K562 (cell line): Measurements from ENCODE around the gene BCL2L1. TPM values are rescaled to one million over a fixed set of nuclear protein-coding genes. Genes with fewer than 3 reads are reported as not detected.

ENCODE experiments used
- CHD2 ChIP-seq: IDR thresholded peaks from 2 replicates; pipeline ENCODE4 v1.6.1; 2011; ENCODE audit warnings: low read depth, low read length
- DNMT1 ChIP-seq: fragments of 450-650 bp; IDR thresholded peaks from 2 replicates; pipeline ENCODE4 v1.6.1; 2016; ENCODE audit warnings: antibody characterized with exemption, mild to moderate bottlenecking
- ETV5 ChIP-seq: sonication (generic); formaldehyde crosslinking; IDR thresholded peaks from 2 replicates; pipeline ENCODE4 v1.4.0; 2020; ENCODE audit warnings: low read depth, mild to moderate bottlenecking, missing genetic modification reagents
- FUS ChIP-seq: fragments of 200-400 bp; formaldehyde crosslinking; optimal IDR thresholded peaks from 2 replicates; pipeline ENCODE3; 2017; ENCODE audit warnings: low read depth, low read length
- MYNN ChIP-seq, 2 experiments: sonication (generic); formaldehyde crosslinking in 1 of 2; IDR thresholded peaks; 2 replicates each; pipeline versions ENCODE4 v1.5.0 to v1.6.1; 2016 to 2020; ENCODE audit warnings: antibody characterized with exemption in 1 of 2, missing genetic modification reagents in 1 of 2
- SOX6 ChIP-seq: fragments of 450-650 bp; IDR thresholded peaks from 2 replicates; pipeline ENCODE4 v1.6.1; 2014; ENCODE audit warnings: mild to moderate bottlenecking
- polyA plus RNA-seq, 8 experiments: library from polyadenylated mRNA; depleted of rRNA in 4 of 8; stranded (reverse) in 5 of 8; unstranded in 3 of 8; fragments of >200 nt; fragmentation: Nextera tagmentation in 2 of 8; fragmentation: Illumina TruSeq in 1 of 8; extraction: Ambion mirVana in 2 of 8; extraction: Trizol in 1 of 8; gene quantifications; 2 replicates each; pipeline versions ENCODE4 v1.2.1 to v1.2.3, GENCODE V29; 2011 to 2014; ENCODE audit warnings: inconsistent platforms in 1 of 8, missing spikeins in 1 of 8
- total RNA-seq, 7 experiments: library from RNA; depleted of rRNA in 6 of 7; stranded (reverse); fragments of >200 nt in 6 of 7; fragmentation: Illumina TruSeq in 2 of 7; extraction: Trizol in 2 of 7; gene quantifications; 2 replicates each; pipeline versions ENCODE4 v1.2.1 to v1.2.3, GENCODE V29; 2011 to 2021; ENCODE audit warnings: low replicate concordance in 1 of 7
- TF ChIP-seq, protein P1 (sequence below): fragments of 450-650 bp; formaldehyde crosslinking; IDR thresholded peaks from 2 replicates; pipeline ENCODE4 v1.4.0; 2022; ENCODE audit warnings: missing genetic modification characterization
- TF ChIP-seq, protein P2 (sequence below), 2 experiments: fragments of 450-650 bp; IDR thresholded peaks; 2 replicates each; pipeline ENCODE4 v1.6.1; 2016; ENCODE audit warnings: mild to moderate bottlenecking in 2 of 2, borderline replicate concordance in 1 of 2, low read depth in 1 of 2, moderate library complexity in 1 of 2
- TF ChIP-seq, protein P3 (sequence below): sonication (generic); formaldehyde crosslinking; IDR thresholded peaks from 2 replicates; pipeline ENCODE4 v1.8.0; 2022; ENCODE audit warnings: mild to moderate bottlenecking, missing genetic modification reagents
- TF ChIP-seq, protein P4 (sequence below): fragments of 450-650 bp; formaldehyde crosslinking; IDR thresholded peaks from 2 replicates; pipeline ENCODE4 v1.4.0; 2020; ENCODE audit warnings: mild to moderate bottlenecking, moderate library complexity

Gene BCL2L1
- total and polyA plus RNA-seq, 9 of the 15 experiments (the other 6 are each of a cell fraction or from before 2014, with no cell fraction given), result 3.3 to 182 (median 120) TPM

DNA sequence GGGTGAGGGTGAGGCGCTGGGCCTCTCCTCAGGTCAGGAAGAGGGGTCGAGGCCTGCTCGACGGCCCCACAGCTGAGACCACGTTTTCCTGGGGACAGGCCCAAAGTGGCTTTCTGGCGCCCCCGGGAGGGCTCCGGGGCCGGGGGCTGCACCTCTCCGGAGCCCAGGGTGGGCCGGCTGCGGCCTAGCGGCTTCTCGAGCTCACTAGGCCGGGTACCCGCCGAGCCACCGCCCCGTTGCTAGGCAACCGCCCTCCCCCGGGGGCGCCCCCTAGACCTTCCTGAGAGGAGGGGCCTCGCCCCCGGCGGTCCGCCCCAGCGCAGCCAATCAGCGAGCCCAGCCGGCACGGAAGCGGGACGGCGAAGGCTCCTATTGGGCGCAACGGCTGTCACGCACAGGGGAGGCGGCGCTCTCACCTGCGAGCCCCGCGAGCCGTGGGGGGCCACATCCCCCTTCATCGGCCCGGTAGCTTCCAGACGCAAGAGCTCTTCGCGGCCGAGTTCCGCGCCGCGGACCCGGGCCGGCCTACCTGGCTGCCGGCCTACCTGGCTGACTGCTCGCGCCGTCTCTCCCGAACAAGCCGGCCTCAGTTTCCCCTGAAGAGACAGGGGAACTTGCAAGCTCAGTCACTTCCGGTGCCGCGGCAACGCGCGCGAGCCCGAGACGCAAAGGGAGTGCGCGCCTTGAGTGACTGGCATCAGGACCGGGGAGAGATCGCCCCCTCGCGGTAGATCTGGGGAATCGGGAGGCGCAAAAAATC, 831 bp upstream of the BCL2L1 start (continued):
- TF ChIP-seq, protein P1, sequence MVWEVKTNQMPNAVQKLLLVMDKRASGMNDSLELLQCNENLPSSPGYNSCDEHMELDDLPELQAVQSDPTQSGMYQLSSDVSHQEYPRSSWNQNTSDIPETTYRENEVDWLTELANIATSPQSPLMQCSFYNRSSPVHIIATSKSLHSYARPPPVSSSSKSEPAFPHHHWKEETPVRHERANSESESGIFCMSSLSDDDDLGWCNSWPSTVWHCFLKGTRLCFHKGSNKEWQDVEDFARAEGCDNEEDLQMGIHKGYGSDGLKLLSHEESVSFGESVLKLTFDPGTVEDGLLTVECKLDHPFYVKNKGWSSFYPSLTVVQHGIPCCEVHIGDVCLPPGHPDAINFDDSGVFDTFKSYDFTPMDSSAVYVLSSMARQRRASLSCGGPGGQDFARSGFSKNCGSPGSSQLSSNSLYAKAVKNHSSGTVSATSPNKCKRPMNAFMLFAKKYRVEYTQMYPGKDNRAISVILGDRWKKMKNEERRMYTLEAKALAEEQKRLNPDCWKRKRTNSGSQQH (CRISPR knock-in tag), result no peak
- TF ChIP-seq, protein P2, sequence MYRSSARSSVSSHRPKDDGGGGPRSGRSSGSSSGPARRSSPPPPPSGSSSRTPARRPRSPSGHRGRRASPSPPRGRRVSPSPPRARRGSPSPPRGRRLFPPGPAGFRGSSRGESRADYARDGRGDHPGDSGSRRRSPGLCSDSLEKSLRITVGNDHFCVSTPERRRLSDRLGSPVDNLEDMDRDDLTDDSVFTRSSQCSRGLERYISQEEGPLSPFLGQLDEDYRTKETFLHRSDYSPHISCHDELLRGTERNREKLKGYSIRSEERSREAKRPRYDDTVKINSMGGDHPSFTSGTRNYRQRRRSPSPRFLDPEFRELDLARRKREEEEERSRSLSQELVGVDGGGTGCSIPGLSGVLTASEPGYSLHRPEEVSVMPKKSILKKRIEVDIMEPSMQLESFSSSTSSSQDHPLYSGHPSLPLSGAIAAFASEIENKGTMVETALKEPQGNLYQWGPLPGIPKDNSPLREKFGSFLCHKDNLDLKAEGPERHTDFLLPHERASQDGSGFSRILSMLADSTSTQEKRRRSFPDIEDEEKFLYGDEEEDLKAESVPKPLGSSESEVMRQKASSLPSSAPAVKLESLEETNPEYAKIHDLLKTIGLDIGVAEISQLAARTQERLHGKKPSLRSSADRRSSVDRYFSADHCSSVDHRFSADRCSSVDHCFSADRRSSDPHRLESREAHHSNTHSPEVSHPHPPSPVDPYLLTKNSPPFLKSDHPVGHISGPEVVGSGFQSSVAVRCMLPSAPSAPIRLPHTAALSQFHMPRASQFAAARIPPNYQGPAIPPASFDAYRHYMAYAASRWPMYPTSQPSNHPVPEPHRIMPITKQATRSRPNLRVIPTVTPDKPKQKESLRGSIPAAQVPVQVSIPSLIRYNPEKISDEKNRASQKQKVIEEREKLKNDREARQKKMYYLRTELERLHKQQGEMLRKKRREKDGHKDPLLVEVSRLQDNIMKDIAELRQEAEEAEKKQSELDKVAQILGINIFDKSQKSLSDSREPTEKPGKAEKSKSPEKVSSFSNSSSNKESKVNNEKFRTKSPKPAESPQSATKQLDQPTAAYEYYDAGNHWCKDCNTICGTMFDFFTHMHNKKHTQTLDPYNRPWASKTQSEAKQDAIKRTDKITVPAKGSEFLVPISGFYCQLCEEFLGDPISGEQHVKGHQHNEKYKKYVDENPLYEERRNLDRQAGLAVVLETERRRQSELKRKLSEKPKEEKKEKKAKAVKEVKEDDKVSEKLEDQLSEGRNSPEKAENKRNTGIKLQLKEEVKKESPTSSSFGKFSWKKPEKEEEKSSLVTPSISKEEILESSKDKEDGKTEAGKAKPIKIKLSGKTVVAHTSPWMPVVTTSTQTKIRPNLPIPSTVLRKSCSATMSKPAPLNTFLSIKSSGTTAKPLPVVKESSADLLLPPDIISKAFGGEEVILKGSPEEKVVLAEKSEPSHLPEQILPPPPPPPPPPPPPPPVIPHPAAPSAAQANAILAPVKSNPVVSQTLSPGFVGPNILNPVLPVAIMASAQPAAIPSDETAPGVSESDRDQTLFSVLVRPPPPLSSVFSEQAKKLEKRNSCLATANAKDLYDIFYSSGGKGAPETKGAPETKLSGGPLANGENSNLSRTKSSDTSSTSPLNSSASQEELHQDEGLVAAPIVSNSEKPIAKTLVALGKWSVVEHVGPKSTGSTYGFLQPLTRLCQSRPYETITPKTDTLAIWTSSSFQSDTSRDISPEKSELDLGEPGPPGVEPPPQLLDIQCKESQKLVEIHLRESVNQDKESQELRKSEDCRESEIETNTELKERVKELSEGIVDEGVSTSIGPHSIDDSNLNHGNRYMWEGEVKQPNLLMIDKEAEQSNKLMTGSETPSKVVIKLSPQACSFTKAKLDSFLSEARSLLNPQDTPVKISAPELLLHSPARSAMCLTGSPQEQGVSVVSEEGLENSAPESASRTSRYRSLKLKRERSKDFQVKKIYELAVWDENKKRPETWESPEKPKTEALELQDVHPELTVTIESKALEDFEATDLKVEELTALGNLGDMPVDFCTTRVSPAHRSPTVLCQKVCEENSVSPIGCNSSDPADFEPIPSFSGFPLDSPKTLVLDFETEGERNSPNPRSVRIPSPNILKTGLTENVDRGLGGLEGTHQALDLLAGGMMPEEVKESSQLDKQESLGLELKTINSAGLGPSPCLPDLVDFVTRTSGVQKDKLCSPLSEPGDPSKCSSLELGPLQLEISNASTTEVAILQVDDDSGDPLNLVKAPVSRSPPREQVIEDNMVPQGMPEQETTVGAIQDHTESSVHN (IDR thresholded peaks at IDR 0.05; ENCODE audit: borderline replicate concordance in 1 of 2, low read depth in 1 of 2), result no peak
- no peak for TF ChIP-seq DNMT1
- TF ChIP-seq FUS, result peak; percentile 40
- TF ChIP-seq, protein P3, sequence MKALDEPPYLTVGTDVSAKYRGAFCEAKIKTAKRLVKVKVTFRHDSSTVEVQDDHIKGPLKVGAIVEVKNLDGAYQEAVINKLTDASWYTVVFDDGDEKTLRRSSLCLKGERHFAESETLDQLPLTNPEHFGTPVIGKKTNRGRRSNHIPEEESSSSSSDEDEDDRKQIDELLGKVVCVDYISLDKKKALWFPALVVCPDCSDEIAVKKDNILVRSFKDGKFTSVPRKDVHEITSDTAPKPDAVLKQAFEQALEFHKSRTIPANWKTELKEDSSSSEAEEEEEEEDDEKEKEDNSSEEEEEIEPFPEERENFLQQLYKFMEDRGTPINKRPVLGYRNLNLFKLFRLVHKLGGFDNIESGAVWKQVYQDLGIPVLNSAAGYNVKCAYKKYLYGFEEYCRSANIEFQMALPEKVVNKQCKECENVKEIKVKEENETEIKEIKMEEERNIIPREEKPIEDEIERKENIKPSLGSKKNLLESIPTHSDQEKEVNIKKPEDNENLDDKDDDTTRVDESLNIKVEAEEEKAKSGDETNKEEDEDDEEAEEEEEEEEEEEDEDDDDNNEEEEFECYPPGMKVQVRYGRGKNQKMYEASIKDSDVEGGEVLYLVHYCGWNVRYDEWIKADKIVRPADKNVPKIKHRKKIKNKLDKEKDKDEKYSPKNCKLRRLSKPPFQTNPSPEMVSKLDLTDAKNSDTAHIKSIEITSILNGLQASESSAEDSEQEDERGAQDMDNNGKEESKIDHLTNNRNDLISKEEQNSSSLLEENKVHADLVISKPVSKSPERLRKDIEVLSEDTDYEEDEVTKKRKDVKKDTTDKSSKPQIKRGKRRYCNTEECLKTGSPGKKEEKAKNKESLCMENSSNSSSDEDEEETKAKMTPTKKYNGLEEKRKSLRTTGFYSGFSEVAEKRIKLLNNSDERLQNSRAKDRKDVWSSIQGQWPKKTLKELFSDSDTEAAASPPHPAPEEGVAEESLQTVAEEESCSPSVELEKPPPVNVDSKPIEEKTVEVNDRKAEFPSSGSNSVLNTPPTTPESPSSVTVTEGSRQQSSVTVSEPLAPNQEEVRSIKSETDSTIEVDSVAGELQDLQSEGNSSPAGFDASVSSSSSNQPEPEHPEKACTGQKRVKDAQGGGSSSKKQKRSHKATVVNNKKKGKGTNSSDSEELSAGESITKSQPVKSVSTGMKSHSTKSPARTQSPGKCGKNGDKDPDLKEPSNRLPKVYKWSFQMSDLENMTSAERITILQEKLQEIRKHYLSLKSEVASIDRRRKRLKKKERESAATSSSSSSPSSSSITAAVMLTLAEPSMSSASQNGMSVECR (CRISPR knock-in tag), result peak; percentile 83; the same call in 1 of the 2 replicates
- TF ChIP-seq, protein P4, sequence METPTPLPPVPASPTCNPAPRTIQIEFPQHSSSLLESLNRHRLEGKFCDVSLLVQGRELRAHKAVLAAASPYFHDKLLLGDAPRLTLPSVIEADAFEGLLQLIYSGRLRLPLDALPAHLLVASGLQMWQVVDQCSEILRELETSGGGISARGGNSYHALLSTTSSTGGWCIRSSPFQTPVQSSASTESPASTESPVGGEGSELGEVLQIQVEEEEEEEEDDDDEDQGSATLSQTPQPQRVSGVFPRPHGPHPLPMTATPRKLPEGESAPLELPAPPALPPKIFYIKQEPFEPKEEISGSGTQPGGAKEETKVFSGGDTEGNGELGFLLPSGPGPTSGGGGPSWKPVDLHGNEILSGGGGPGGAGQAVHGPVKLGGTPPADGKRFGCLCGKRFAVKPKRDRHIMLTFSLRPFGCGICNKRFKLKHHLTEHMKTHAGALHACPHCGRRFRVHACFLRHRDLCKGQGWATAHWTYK (CRISPR knock-in tag), result peak; percentile 58; the same call in 1 of the 2 replicates
- peak; percentile 57; the same call in 1 of the 2 replicates for TF ChIP-seq SOX6
- TF ChIP-seq CHD2, result peak; percentile 89
- TF ChIP-seq ETV5, result peak; percentile 94
- 0 out of 2 replicates have a peak, but pooled peaks have one; percentile 51 for TF ChIP-seq MYNN (IDR thresholded peaks at IDR 0.05)
- TF ChIP-seq MYNN (CRISPR knock-in tag; IDR thresholded peaks at IDR 0.05), result no peak
